Ramos (cell line): ENCODE measurements around the gene RIN1.
"Not testable (repeated sequence)": the region's sequence is repeated elsewhere in the genome, so short reads cannot be mapped to it uniquely, and the experiment has no call there.

Source experiments
- in situ Hi-C: fragments of 300-500 bp; cut with MboI; formaldehyde crosslinking; loops from one replicate; pipeline ENCODE4 v1.14.3; 2022; ENCODE audit warnings: low sequenced_read_pairs; ENCODE audit not compliant: unreplicated experiment

Gene RIN1

DNA sequence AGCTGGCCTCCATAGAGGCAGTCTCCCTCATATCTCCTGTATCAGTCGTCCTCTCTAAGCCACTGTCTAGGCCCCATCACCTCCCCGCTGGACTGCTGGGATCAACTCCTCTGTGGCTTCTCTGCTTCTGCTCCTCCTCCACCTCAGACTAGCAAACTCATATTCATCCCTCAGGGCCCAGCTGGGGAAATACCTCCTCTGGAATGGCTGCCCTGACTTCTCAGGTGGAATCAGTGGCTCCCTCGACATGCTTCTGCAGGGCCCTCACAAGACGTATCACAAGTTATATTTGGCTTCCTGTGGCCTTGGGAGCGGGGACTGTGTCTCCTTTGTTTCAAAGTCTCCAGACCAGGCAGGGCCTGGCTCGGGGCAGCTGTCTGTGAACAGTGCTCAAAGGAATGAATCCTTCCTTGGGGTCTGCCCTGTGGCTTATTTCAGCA, 25.3 kb upstream of the RIN1 start:
- in situ Hi-C loops: no loop called here

- in situ Hi-C loops: no loop called here
Observed at GRCh38 chr11:66360406-66361073, 24.3 kb upstream of the RIN1 start.

DNA sequence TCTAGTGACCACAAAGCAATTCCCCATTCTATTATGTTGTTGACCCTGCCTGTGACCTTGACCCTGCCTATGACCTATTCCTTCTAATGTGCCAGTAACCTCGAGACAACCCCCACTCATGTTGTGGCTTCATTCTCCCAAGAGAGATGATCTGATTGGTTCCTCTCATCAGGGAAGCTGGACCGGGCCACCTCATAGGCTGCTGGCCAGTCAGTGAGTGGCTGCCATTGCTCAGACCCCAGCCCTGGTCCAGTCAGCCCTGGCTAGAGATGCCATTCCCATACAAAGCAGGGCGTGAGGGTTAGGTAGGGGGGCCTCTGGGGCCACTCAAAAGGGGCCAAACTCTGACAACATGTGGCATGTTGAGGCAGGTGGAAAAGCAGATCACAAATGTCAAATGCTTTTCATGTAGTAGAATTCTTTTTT, 23.4 kb upstream of the RIN1 start:
- in situ Hi-C loops: no loop called here

DNA sequence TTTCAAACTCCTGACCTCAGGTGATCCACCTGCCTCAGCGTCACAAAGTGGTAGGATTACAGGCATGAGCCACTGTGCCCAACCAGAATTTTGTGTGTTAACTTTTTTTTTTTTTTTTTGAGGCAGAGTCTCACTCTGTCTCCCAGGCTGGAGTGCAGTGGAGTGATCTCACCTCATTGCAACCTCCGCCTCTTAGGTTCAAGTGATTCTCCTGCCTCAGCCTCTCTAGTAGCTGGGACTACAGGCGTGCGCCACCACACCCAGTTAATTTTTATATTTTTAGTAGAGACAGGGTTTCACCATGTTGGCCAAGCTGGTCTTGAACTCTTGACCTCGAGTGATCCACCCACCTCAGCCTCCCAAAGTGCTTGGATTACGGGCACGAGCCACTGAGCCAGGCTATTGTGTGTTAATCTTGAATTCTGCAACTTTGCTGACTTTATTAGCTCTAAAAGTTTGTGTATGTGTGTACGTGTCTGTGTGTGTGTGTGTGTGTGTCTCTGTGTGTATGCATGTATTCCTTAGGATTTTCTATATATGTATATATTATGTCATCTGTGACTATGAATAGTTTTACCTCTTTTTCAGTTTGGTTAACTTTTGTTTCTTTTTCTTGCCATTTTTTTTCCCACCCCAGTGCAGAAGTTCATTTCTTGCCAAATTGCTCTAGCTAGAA, 14.5 kb upstream of the RIN1 start:
- in situ Hi-C loops: not testable (repeated sequence)

DNA sequence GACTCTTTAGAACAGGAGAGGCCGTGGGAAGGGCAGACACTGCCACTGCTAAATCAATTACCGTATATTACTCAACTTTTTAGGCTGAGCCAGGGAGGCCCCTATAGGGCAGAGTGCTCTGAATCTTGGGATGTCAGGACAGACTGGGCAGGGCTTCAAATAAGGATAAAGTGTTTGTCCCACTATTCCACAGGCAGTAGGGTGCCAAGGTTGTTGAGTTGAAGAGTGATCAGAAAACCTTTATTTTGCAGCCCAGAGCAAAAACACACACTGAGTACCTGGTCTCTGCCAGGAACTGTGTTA, 12.8 kb upstream of the RIN1 start:
- in situ Hi-C loops: no loop called here

- in situ Hi-C loops: no loop called here
Observed at GRCh38 chr11:66347425-66348276, 11.4 kb upstream of the RIN1 start, which contains the start of gene B4GAT1. Gene B4GAT1, minus strand, starts transcription at chr11:66347629. Its CDS starts 84 bp downstream, at chr11:66347545.

- in situ Hi-C loops: no loop called here
Observed at GRCh38 chr11:66346476-66347424, 10.5 kb upstream of the RIN1 start.

- in situ Hi-C loops: no loop called here
Observed at GRCh38 chr11:66345316-66345649, 9.0 kb upstream of the RIN1 start.

DNA sequence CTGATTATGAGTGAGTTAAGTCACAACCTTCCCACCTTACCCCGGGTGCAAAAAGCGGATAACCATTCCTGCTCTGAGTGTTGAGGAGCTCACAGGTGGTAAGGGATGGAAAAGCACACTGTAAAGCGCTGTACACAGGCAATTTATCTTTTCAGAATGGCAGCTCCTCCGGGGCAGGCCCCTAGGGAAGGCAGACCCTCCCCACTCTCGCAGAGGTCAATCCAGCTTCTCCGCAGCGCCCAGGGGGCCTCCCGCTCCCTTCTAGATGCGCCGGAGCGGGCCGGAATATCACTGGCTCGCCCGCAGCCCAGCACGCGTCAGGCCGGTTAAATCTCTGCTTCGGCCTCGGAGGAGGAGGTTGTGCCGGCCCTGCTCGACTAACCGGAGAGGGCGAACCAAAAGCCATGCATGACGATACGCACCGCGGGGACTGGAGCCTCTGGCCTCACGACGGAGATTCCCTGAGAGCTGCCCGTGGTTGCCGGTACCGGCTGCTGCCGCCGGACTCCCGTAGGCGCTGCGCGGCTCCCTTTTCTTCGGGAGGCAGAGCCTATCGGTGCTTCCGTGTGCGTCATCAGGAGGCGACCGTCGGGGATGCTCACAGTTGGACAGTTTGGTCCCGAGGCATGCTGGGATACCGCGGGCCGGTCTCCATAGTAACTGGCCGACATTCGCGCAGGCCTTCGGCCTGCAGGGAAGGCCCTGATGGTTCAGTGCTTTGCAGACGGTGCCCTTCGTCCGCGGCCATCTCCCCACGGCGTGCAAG, 8.5 kb upstream of the RIN1 start, which contains the start of gene BRMS1:
Gene BRMS1, minus strand, starts transcription at position 555 of the 766 bp plus-strand sequence. CDS start 2,870 bp downstream, outside the sequence.
- in situ Hi-C loops: no loop called here

DNA sequence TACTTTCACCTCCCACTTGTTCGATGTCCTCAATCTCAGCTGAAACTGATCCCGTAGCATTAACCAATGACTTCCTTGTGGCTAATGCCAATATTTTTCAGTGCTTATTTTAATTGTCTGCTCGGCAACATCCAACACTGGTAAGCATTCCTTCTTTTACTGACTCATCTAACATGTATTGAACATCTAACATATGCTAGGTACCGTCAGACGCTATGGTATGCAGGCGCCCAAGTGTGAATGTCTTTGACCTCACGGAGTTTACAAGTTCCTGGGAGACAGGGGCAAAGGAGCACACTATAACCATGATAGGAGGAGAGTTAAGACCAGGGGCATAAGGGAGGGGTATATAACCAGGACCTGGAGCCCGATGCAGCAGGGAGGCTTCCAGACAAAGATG, 6.9 kb upstream of the RIN1 start:
- in situ Hi-C loops: no loop called here

- in situ Hi-C loops: no loop called here
Observed at GRCh38 chr11:66341502-66342126, 5.4 kb upstream of the RIN1 start.

DNA sequence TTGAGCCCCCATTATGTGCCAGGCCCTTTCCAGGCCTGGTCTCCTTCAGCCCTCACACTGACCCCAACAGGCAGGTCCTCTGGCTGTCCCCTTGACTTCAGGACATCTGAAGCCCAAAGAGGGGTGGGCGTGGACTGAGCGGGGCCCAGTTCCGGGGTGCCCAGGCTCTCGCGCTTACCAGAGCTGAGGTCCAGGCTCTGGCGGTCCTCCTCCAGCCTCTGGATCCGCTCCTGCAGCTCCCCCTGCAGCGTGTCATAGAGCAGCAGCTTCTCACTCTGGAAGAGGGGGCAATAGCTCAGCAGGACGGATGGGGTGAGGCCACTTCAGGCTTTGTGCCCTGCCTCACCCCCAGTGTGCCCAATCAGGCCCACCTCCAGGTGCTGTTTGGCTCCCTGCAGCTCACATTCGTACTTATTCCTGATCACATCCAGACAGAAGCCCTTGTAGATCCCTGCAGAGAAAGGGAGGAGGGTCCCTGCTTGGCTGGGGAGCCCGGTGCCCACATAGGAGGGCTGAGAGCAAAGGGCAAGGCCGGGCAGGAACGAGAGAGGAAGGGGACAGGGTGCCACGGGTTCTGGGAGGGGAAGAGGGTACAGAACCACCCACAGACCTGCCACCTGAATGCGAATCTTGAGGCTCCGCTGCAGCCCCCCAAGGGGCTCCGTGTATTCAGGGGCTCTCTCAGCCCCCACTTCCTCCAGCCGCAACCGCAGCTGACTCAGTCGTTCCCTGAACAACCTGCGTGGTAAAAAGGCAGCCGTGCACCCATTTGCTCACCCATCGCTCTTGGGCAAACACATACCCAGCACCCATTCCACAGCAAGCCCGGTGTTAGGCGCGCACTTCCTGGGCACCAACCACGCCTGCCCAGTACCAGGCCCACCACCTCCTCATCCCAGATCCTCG, 4.6 kb upstream of the RIN1 start:
- in situ Hi-C loops: no loop called here

GRCh38 chr11:66339686-66340483, 3.7 kb upstream of the RIN1 start:
- in situ Hi-C loops: no loop called here

DNA sequence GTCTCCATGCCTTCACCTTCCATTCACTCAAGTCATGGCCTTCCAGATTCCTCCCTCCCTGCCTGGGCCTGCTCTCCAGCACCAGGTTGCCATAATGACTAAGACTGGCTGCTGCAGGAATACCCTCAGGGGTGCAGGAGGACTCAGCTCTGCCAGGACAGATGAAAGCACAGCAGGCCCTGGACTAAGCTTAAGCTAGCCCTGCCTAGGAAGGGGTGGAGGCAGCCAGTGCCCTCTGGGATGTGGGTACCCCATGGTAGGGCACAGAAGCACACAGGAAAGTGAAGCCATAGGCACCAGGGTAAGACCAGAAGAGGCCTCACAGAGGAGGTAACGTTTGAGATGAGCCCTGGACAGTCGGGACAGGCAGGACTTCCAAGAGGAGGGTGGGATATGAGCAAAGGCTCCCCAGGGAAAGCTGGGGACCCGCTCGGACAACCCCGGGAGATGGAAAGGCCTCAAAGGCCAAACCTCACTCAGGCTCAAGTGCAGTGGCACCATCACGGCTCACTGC, 3.0 kb upstream of the RIN1 start:
- in situ Hi-C loops: no loop called here

GRCh38 chr11:66338276-66339161, 2.3 kb upstream of the RIN1 start:
- in situ Hi-C loops: no loop called here
